Neural cell (in vitro differentiated cells): ENCODE data around the gene DLG4.

Experiments
- POLR2AphosphoS5 ChIP-seq: IDR thresholded peaks from 2 replicates; pipeline ENCODE4 v1.6.1; 2012
- TF ChIP-seq, protein P1 (sequence below): fragments of 450-650 bp; IDR thresholded peaks from 2 replicates; pipeline ENCODE4 v1.5.1; 2014; ENCODE audit warnings: antibody characterized with exemption, mild to moderate bottlenecking, moderate library complexity; ENCODE audit not compliant: poor library complexity, severe bottlenecking
- TF ChIP-seq, protein P2 (sequence below): IDR thresholded peaks from 2 replicates; pipeline ENCODE4 v1.6.1; 2012; ENCODE audit warnings: borderline replicate concordance

DNA sequence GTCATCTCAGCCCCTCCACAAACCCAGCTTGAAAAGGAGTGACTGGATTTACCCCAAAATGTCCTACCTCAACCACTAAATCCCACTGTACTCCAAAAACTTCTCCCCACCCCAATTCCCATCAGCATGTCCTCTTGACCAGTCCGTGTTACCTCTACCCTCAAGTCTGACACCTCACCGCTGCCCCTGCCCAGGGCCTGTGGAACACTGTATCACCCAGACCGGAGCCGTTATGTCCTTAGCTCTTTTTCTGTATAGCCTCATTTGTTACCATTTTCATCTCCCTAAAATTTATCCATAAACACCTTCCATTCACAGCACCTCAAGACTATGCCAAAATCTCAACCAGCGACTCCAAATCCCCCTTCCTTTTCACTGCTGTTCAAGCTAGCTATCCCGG lies 17.2 kb upstream of the DLG4 start:
- TF ChIP-seq, protein P1, sequence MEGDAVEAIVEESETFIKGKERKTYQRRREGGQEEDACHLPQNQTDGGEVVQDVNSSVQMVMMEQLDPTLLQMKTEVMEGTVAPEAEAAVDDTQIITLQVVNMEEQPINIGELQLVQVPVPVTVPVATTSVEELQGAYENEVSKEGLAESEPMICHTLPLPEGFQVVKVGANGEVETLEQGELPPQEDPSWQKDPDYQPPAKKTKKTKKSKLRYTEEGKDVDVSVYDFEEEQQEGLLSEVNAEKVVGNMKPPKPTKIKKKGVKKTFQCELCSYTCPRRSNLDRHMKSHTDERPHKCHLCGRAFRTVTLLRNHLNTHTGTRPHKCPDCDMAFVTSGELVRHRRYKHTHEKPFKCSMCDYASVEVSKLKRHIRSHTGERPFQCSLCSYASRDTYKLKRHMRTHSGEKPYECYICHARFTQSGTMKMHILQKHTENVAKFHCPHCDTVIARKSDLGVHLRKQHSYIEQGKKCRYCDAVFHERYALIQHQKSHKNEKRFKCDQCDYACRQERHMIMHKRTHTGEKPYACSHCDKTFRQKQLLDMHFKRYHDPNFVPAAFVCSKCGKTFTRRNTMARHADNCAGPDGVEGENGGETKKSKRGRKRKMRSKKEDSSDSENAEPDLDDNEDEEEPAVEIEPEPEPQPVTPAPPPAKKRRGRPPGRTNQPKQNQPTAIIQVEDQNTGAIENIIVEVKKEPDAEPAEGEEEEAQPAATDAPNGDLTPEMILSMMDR = no peak
- TF ChIP-seq, protein P2, sequence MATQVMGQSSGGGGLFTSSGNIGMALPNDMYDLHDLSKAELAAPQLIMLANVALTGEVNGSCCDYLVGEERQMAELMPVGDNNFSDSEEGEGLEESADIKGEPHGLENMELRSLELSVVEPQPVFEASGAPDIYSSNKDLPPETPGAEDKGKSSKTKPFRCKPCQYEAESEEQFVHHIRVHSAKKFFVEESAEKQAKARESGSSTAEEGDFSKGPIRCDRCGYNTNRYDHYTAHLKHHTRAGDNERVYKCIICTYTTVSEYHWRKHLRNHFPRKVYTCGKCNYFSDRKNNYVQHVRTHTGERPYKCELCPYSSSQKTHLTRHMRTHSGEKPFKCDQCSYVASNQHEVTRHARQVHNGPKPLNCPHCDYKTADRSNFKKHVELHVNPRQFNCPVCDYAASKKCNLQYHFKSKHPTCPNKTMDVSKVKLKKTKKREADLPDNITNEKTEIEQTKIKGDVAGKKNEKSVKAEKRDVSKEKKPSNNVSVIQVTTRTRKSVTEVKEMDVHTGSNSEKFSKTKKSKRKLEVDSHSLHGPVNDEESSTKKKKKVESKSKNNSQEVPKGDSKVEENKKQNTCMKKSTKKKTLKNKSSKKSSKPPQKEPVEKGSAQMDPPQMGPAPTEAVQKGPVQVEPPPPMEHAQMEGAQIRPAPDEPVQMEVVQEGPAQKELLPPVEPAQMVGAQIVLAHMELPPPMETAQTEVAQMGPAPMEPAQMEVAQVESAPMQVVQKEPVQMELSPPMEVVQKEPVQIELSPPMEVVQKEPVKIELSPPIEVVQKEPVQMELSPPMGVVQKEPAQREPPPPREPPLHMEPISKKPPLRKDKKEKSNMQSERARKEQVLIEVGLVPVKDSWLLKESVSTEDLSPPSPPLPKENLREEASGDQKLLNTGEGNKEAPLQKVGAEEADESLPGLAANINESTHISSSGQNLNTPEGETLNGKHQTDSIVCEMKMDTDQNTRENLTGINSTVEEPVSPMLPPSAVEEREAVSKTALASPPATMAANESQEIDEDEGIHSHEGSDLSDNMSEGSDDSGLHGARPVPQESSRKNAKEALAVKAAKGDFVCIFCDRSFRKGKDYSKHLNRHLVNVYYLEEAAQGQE = no peak
- no peak for TF ChIP-seq POLR2AphosphoS5
